HG03066 (cell line): Measurements from ENCODE around the gene HNRNPLL.

Experiments used
- ATAC-seq: cut with Tn5 transposase; IDR thresholded peaks from one replicate; pipeline ENCODE4 v1.9.1; 2021; ENCODE audit warnings: low read depth; ENCODE audit not compliant: unreplicated experiment

The HNRNPLL gene

DNA sequence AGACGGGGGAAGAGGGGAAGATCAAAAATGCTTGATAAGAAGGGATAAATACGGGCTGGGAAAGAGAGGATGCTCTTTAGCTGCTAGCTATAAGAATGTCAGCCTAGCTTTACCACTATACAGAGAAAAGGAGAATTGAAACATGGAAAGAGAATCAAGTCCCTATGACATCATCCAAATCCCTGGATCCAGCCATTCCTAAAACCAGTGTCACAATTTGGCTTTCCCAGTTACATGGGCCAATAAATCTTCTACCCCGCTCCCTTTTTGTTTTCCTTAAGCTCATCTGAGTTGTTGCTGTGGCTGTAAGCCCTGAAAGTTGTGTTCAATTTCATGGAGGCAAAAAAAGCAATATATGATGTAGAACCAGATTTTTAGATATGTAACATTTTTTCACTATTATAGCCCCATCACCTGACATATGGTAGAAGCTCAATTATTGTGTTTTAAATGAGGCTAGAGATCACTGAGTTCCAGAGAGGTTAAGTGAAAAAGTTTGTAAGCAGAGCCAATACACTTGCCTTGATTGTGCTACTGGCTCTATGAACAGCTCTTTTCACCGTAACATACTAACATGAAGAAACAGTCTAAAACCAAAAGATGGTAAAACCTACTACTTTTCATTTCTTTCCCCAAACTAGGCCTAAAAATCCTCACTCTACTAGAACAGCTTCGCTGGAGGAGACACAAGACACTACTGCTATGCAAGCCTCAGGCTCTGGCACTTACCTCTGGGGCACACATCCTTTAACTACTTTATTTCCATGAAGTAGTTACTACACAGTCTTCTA, 4.3 kb downstream of the HNRNPLL start:
- ATAC-seq: no peak

GRCh38 chr2:38597115-38597514, 5.6 kb downstream of the HNRNPLL start:
- ATAC-seq: no peak

DNA sequence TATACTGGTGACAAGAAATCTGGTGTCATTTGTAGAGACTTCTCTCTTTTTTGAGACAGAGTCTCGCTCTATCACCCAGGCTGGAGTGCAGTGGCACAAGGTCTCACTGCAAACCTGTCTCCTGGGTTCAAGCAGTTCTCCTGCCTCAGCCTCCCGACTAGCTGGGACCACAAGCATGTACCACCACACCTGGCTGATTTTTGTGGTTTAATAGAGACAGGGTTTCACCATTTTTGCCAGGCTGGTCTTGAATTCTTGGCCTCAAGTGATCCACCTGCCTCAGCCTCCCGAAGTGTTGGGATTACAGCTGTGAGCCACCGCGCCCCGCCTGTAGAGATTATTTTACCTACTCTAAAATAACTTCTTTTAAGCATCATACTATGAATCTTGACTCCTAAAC, 6.5 kb downstream of the HNRNPLL start:
- no peak for ATAC-seq

DNA sequence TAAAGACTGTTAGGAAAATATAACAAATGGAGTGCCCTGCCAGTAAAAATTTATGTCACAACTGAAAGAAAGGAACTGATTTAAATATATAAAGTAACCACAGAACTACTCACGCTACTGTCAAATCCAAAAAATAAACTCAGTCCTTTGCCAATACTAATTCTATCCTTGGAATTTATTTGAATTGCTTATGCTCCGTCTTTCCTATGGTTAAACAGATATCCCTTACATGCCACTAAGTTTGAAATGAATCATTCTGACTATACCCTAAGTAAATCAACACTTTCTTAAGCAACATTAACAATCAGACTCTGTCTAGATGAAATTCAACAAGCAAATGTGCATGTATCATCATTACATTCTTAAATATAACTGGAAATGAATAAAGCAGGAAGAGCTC, 9.8 kb downstream of the HNRNPLL start:
- no peak for ATAC-seq

GRCh38 chr2:38591152-38591551, 11.6 kb downstream of the HNRNPLL start:
- ATAC-seq: no peak

GRCh38 chr2:38590053-38590452, 12.7 kb downstream of the HNRNPLL start:
- ATAC-seq: no peak

- no peak for ATAC-seq
Observed at GRCh38 chr2:38586931-38587330, 15.8 kb downstream of the HNRNPLL start.

DNA sequence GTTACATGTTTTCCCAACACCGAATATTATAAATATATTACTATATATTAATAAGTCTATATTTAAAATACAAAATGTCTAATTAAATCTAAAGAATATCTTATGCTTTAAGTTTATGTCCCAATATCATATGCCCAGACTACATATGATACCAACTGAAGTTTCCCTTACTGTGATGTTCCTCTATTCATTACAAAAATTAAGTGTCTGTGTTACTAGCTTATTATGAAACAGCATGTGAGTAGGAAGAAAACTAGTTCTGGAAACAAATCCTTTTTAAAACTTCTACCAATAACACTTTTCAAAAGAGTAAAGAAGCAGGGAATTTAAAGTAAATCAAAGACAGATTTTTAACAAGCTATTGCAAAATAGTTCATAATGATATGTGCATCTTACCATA, 17.8 kb downstream of the HNRNPLL start:
- no peak for ATAC-seq

DNA sequence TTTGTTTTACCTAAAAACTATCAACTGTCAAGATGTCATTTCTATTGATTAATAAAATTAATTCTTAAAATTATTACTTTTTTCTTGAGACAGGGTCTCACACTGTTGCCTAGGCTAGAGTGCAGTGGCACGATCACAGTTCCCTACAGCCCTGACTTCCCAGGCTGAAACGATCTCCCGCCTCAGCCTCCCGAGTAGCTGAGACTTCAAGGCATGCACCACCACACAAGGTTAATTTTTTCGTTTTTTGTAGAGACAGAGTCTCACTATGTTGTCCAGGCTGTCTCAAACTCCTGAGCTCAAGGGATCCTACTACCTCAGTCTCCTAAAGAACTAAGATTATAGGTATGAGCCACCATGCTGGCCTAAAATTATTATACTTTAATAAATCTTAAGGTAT, 18.7 kb downstream of the HNRNPLL start:
- no peak for ATAC-seq

DNA sequence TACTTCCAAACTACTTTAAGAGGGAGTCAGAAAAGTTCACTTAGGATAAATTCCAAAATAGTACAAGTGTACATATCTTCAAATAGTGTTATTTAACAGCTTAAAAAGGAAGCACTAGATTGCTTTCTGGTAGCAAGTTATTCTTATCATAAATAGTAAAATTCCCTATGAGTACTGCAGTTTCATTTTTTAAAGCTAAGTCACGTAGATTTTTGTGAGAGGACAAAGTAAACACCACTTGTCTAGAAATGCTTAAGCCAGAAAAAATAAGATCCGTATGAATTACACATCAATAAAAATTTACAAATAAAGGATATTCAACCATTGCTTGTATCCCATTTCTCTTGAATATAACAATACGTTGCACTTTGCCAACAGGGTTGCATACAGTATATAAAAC, 19.2 kb downstream of the HNRNPLL start:
- no peak for ATAC-seq

DNA sequence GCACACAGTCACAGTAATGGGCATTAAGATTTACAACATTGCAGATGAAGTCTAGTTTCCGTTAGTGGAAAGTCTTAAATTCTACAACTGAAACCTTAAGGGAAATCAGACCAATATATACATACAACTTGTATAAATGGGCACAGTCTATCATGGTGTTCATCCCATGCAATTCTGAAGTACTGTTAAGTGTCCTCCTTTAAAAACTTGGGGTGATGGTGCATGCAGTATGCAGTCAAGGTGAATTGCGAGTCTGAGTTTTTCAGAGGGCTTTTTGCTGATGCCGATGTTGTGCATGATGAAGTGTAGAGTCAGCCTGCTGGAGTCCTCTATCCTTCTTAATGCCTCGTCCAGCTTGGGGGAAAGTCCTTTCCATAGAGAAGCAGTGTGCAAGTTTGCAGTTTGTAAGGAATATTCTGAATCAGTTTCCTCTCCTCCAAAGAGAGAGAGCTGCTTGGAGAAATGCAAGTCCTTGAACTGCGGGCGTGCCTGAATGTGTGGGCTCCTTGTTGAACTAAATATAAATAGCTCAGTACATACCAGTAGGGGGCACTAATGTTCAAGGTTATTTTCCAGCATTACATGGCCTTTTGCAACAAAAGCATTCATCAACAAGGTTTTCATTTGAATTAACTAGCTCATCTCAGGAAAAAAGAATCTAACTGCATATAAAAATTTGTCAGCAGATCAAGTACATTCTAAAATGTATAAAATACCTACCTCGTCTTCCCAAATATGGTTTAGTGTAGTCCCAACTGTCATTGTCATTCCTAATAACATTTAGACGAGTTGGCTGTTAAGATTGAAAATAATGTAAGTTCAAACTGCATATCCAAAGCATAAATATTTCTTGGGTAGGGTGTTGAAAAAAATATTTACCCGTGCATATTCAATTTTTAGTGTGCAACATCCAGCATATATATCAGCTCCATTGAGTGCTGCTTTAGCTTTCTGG, 21.3 kb downstream of the HNRNPLL start:
- ATAC-seq: peak; percentile 54

GRCh38 chr2:38580115-38580636, 22.6 kb downstream of the HNRNPLL start:
- no peak for ATAC-seq

- ATAC-seq: no peak
Observed at GRCh38 chr2:38578832-38579231, 23.9 kb downstream of the HNRNPLL start.

GRCh38 chr2:38574278-38574677, 28.4 kb downstream of the HNRNPLL start:
- no peak for ATAC-seq

GRCh38 chr2:38572167-38572566, 30.6 kb downstream of the HNRNPLL start:
- ATAC-seq: no peak

GRCh38 chr2:38571193-38571592, 31.5 kb downstream of the HNRNPLL start:
- ATAC-seq: no peak

DNA sequence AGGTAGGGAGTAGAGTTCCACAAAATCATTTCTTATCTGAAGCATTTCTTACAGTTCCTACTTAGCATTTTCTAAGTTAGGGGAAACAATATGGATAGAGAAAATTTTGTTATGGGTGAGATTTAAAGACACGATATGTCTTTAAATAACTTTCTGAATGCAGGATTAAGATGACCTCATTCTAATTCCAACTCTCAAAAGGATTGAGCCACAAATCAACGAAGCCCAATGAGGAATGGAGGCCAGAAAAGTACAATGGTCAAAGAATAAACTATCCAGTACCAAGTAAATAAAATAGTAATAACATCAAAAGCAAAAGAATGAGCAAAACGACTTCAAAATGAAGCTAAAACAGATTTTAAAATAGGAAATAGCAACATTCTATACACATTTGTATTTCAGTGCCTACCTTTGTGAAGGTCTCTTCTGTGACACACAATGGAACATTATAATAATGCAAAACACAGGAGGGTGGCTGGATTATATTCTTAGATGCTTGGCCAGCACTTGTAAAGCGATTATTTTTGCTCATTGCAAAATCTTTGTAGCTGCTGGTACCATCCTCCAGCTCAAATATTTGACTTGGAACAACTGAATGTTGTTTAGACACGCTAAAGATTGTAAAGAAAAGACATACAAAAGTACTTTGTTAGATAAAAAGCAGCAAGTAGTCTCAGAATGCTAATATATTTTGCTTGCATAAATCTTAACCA, 33.8 kb downstream of the HNRNPLL start:
- no peak for ATAC-seq

DNA sequence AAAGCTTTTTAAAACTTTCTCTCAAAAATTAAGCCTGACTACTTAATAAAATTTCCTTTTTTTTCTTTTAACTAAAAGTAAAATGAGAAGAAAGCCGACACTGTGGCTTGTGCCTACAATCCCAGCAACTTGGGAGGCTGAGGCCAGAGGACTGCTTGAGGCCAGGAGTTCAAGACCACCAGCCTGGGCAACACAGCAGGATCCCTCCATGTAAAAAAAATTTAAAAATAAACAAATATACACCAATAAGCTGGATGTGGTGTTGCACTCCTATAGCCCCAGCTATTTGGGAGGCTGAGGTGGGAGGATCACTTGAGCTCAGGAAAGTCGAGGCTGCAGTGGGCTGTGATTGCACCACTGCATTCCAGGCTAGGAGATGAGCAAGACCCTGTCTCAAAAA, 37.4 kb downstream of the HNRNPLL start:
- ATAC-seq: no peak

DNA sequence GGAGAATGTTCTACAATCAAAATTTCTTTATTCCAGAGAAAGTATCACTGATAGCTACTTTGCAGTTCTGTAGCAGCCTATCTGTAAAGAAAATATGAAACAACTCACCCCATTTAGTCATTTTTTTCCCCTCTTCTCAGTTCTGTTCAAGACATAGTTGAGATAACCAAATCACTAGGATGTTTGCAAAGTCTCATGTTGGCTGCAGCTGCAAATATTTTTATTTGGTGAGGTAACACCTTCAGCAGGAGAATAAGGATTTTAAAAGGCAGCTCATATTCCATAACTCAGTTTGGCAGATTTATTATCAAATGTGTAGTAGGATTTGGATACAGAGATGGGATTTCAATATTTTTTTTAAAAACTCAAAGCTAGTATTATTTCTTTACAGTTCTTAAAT, 41.0 kb downstream of the HNRNPLL start:
- ATAC-seq: no peak

DNA sequence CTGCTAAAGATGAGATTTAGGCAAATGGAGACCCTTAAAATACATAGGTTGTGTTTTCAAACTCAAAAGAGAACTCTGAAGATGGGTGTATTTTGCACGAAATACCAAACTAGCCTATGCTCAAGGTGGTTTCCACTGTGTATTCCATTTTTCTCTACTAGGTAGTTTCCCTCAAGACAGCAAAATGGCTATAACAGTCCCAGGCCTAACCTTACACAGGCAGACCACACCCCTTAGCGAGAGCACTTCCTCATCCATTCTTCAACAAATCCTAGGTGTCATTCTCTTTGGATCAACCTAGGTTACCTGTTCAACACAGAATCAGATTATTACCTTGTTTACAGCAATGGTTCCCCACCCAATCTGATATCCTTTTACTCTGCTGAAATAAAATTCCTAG, 42.6 kb downstream of the HNRNPLL start:
- no peak for ATAC-seq

DNA sequence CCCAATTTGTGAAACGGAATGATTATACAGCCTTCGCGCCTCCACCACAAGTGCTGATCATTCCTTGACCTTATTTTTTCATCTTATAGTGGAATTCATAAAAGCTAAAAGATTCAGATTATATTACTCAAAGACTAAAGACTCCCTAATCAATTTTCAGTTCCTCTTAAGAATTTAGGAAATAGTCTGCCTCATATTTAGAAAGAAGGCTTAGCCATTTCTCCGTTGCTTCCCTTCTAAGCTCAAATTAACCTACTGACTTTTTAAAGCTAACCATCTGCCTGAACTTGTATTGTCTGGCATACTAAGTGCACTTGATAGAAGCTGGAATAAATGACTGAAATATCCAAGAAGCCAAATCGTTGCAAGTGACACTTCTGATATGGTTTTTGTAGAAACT, 44.7 kb downstream of the HNRNPLL start:
- no peak for ATAC-seq
